Thoracic aorta (tissue), 2 donors: ENCODE data around the gene CFAP251. TPM values are rescaled to one million over a fixed set of nuclear protein-coding genes. Genes with fewer than 3 reads are reported as not detected.

Experiments used
- ATAC-seq: fragments of 150-250 bp; one replicate; pipeline ENCODE4 v1.8.0; 2017; ENCODE audit warnings: low read depth; ENCODE audit not compliant: insufficient number of reproducible peaks, low FRiP score
- DNase-seq: peaks from one replicate; pipeline ENCODE4 v3.0.0-alpha.2; 2020; ENCODE audit warnings: low spot score
- H3K27ac ChIP-seq, 2 donors: fragments of 200-600 bp; sonication (generic); 1 replicate in 1 of 2; 2 replicates in 1 of 2; pipeline ENCODE4 v1.5.1; 2016; ENCODE audit warnings: mild to moderate bottlenecking in 2 of 2, moderate library complexity in 2 of 2
- H3K27me3 ChIP-seq: fragments of 200-600 bp; sonication (generic); replicated peaks from 2 replicates; pipeline ENCODE4 v1.6.0; 2016; ENCODE audit warnings: mild to moderate bottlenecking; ENCODE audit not compliant: insufficient read depth
- H3K36me3 ChIP-seq: fragments of 200-600 bp; sonication (generic); one replicate; pipeline ENCODE4 v1.5.1; 2016
- H3K4me1 ChIP-seq, 2 donors: fragments of 200-600 bp; sonication (generic); 1 replicate in 1 of 2; 2 replicates in 1 of 2; pipeline versions ENCODE4 v1.5.1 to v1.6.0; 2016; ENCODE audit warnings: low read depth in 2 of 2, mild to moderate bottlenecking in 1 of 2; ENCODE audit not compliant: control insufficient read depth in 1 of 2
- H3K4me3 ChIP-seq: fragments of 200-600 bp; sonication (generic); 2 replicates; pipeline ENCODE4 v1.5.1; 2016; ENCODE audit warnings: mild to moderate bottlenecking
- H3K9me3 ChIP-seq: fragments of 200-600 bp; sonication (generic); 2 replicates; pipeline ENCODE4 v1.5.1; 2016
- CTCF ChIP-seq: fragments of 200-600 bp; sonication (generic); IDR thresholded peaks from one replicate; pipeline ENCODE4 v1.5.1; 2019; ENCODE audit warnings: antibody characterized with exemption
- total RNA-seq, 2 donors: library from RNA; depleted of rRNA; stranded (reverse); fragments of >200 nt; gene quantifications; one replicate each; pipeline versions ENCODE4 v1.1.0 to v1.2.3, GENCODE V29; 2016

Gene CFAP251
- total RNA-seq, 2 donors from 2014 or later, result 3.4 to 6.9 TPM

DNA sequence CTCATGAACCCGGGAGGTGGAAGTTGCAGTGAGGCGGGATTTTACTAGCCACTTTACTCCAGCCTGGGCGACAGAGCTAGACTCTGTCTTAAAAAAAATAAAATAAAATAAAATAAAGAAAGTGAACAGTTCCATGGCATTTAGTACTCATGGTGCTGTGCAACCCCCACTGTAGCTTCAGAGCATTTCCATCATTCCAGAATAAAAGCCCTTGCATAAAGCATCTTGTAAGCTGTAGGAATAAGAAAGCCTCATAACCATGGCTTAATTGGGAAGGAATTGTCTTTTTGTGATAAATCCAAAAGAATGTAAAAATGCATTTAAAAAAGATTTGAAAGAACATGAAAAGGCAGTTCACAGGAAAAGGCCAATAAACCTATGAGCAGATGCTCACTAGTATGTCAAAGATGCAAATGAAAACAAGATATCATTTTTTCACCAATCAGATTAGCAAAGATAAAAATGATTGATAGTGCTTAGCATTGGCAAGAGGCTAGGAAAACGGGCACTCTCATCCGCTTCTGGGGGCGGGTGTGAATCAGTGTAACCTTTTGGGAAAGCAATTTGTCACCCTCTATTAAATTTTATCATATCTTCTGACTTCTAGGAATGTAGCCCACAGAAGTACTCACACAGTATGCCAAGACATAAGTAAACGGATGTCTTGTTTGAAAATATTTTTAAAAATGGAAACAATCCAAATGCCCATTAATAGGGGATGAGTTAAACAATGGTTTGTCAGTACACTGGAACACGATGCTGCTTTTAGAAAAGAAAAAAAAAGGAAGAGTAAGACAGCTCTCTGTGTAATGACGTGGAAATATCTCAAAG is 46.6 kb downstream of the CFAP251 start:
- DNase-seq, result no peak
- Histone ChIP-seq H3K4me3 (no peak overlapping the region), H3K4me1 (peaks cover 0 to 7% of the 10 kb centered on the region in 2 donors), H3K27ac (no peak overlapping the region), H3K9me3 (no peaks in the 10 kb centered on the region), H3K36me3 (no peaks in the 10 kb centered on the region), H3K27me3 (no peaks in the 10 kb centered on the region)
- no peak for ATAC-seq
- no peak for TF ChIP-seq CTCF

- Histone ChIP-seq H3K4me1 (peaks cover 0 to 7% of the 10 kb centered on the region in 2 donors), H3K27ac (no peak overlapping the region), H3K9me3 (no peaks in the 10 kb centered on the region), H3K36me3 (no peaks in the 10 kb centered on the region), H3K4me3 (no peak overlapping the region), H3K27me3 (no peaks in the 10 kb centered on the region)
- ATAC-seq, result no peak
- no peak for DNase-seq
- TF ChIP-seq CTCF, result no peak
These were observed 48.6 kb downstream of the CFAP251 start for GRCh38 chr12:121966959-121967358.

DNA sequence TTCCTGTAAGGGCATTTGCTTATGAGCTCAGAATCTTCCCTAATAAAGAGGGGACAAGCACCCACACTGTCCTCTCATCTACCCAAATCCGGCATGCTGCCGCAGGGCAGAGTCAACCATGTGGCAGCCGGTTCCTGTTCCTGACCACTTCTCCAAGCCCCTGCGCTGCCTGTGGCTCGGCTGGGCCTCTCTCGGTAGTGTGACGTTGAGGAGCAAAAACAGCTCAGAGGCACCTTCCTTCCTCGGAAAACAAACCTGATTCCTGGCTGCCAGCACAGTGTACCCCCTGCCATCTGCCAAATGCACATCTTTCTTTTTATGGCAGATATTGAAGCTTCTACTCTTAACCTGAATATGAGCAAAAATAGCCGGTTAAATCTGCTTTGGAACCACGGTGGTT is 50.5 kb downstream of the CFAP251 start:
- Histone ChIP-seq H3K36me3 (no peaks in the 10 kb centered on the region), H3K4me3 (no peak overlapping the region), H3K4me1 (peaks cover 0 to 12% of the 10 kb centered on the region in 2 donors), H3K27ac (no peak overlapping the region), H3K27me3 (no peaks in the 10 kb centered on the region), H3K9me3 (no peaks in the 10 kb centered on the region)
- ATAC-seq (no peak), DNase-seq (no peak)
- no peak for TF ChIP-seq CTCF

- H3K9me3 ChIP-seq, result no peaks in the 10 kb centered on the region
- no peaks in the 10 kb centered on the region for H3K27me3 ChIP-seq
- H3K27ac ChIP-seq, result no peak overlapping the region
- H3K36me3 ChIP-seq, result no peaks in the 10 kb centered on the region
- ATAC-seq (no peak), DNase-seq (no peak)
- TF ChIP-seq CTCF, result no peak
- peaks cover 3 to 21% of the 10 kb centered on the region in 2 donors for H3K4me1 ChIP-seq
- H3K4me3 ChIP-seq, result no peak overlapping the region
These were observed 51.3 kb downstream of the CFAP251 start for GRCh38 chr12:121969726-121970125.

GRCh38 chr12:121970581-121971300 is 52.3 kb downstream of the CFAP251 start:
- Histone ChIP-seq H3K4me1 (peaks cover 3 to 18% of the 10 kb centered on the region in 2 donors), H3K36me3 (no peaks in the 10 kb centered on the region), H3K27ac (no peak overlapping the region), H3K4me3 (no peak overlapping the region), H3K9me3 (no peaks in the 10 kb centered on the region), H3K27me3 (no peaks in the 10 kb centered on the region)
- DNase-seq (no peak), ATAC-seq (no peak)
- no peak for TF ChIP-seq CTCF
